Testis (tissue), 2 donors: ENCODE measurements around the gene SBNO2.

ENCODE experiments used
- CTCF ChIP-seq, 3 experiments: fragments of 450-650 bp in 2 of 3; fragments of 200-600 bp in 1 of 3; sonication (generic) in 1 of 3; IDR thresholded peaks; one replicate each; pipeline ENCODE4 v1.5.1; 2016 to 2019; ENCODE audit warnings: antibody characterized with exemption in 3 of 3, mild to moderate bottlenecking in 2 of 3, moderate library complexity in 1 of 3
- POLR2A ChIP-seq: fragments of 450-650 bp; IDR thresholded peaks from one replicate; pipeline ENCODE4 v1.6.1; 2017; ENCODE audit warnings: antibody characterized with exemption, mild to moderate bottlenecking, moderate library complexity

GRCh38 chr19:1221904-1222255 is 47.8 kb upstream of the SBNO2 start:
- TF ChIP-seq CTCF (IDR thresholded peaks at IDR 0.05) (no peak), POLR2A (no peak)
